DOHH2 (cell line): Measurements from ENCODE around the gene RAB31.

ENCODE experiments used
- H3F3A ChIP-seq: fragments of 200-600 bp; sonication (generic), shearing (Covaris generic); 2 replicates; pipeline ENCODE4 v1.6.0; 2016; ENCODE audit warnings: antibody characterized with exemption, mild to moderate bottlenecking; ENCODE audit not compliant: control insufficient read depth, insufficient read depth
- H3K27ac ChIP-seq: fragments of 200-600 bp; sonication (generic); 2 replicates; pipeline ENCODE4 v1.5.1; 2014; ENCODE audit warnings: low read depth, mild to moderate bottlenecking, low read length, moderate library complexity
- H3K27me3 ChIP-seq: fragments of 200-600 bp; sonication (generic); 2 replicates; pipeline ENCODE4 v1.6.1; 2014; ENCODE audit warnings: mild to moderate bottlenecking, low read length, mixed read lengths; ENCODE audit not compliant: control insufficient read depth
- H3K36me3 ChIP-seq: fragments of 200-600 bp; sonication (generic); 2 replicates; pipeline ENCODE4 v1.6.1; 2014; ENCODE audit warnings: mild to moderate bottlenecking, low read length, moderate library complexity, mixed read lengths; ENCODE audit not compliant: control insufficient read depth
- H3K4me1 ChIP-seq: fragments of 200-600 bp; sonication (generic); 2 replicates; pipeline ENCODE4 v1.6.1; 2014; ENCODE audit warnings: mild to moderate bottlenecking, low read length, mixed read lengths; ENCODE audit not compliant: control insufficient read depth
- H3K4me2 ChIP-seq: fragments of 200-600 bp; sonication (generic); 2 replicates; pipeline ENCODE4 v1.6.0; 2014; ENCODE audit warnings: mild to moderate bottlenecking, low read length, moderate library complexity
- H3K4me3 ChIP-seq: fragments of 200-600 bp; sonication (generic); 2 replicates; pipeline ENCODE4 v1.5.1; 2014; ENCODE audit warnings: mild to moderate bottlenecking, low read length, mixed read lengths
- H3K79me2 ChIP-seq: fragments of 200-600 bp; sonication (generic); 2 replicates; pipeline ENCODE4 v1.6.1; 2014; ENCODE audit warnings: mild to moderate bottlenecking, low read length, mixed read lengths; ENCODE audit not compliant: control insufficient read depth
- H3K9me2 ChIP-seq: fragments of 200-600 bp; sonication (generic); replicated peaks from 2 replicates; pipeline ENCODE4 v1.6.1; 2014; ENCODE audit warnings: mild to moderate bottlenecking, low read length, mixed read lengths; ENCODE audit not compliant: control insufficient read depth
- H3K9me3 ChIP-seq: fragments of 200-600 bp; sonication (generic); 2 replicates; pipeline ENCODE4 v1.6.1; 2014; ENCODE audit warnings: antibody characterized with exemption, low read length, mixed read lengths; ENCODE audit not compliant: control insufficient read depth, insufficient read depth
- H4K20me1 ChIP-seq: fragments of 200-600 bp; sonication (generic); 2 replicates; pipeline ENCODE4 v1.6.0; 2014; ENCODE audit warnings: low read depth, mild to moderate bottlenecking, antibody characterized with exemption, low read length, moderate library complexity; ENCODE audit not compliant: control insufficient read depth, insufficient read depth
- CTCF ChIP-seq: fragments of 200-600 bp; sonication (generic); IDR thresholded peaks from one replicate; pipeline ENCODE4 v1.5.1; 2014; ENCODE audit warnings: antibody characterized with exemption, mild to moderate bottlenecking, low read depth, low read length; ENCODE audit not compliant: poor library complexity, severe bottlenecking
- EZH2phosphoT487 ChIP-seq: fragments of 200-600 bp; sonication (generic); IDR thresholded peaks from 2 replicates; pipeline ENCODE4 v1.6.1; 2017; ENCODE audit warnings: borderline replicate concordance, mild to moderate bottlenecking, antibody characterized with exemption, low read length, moderate library complexity, mixed read lengths

The RAB31 gene

GRCh38 chr18:9751371-9752031 is 43.4 kb downstream of the RAB31 start:
- Histone ChIP-seq H3K27me3 (no peaks in the 10 kb centered on the region), H3F3A (no peaks in the 10 kb centered on the region), H3K4me3 (no peak overlapping the region), H3K27ac (no peak overlapping the region), H3K36me3 (no peaks in the 10 kb centered on the region), H3K4me2 (no peak overlapping the region), H3K4me1 (no peaks in the 10 kb centered on the region), H3K9me3 (no peaks in the 10 kb centered on the region), H3K9me2 (no peaks in the 10 kb centered on the region), H3K79me2 (no peaks in the 10 kb centered on the region), H4K20me1 (no peaks in the 10 kb centered on the region)
- TF ChIP-seq CTCF = no peak
- no peak for TF ChIP-seq EZH2phosphoT487

- no peaks in the 10 kb centered on the region for H3K27me3 ChIP-seq
- no peaks in the 10 kb centered on the region for H3K9me3 ChIP-seq
- H4K20me1 ChIP-seq = no peaks in the 10 kb centered on the region
- no peaks in the 10 kb centered on the region for H3K36me3 ChIP-seq
- no peaks in the 10 kb centered on the region for H3F3A ChIP-seq
- TF ChIP-seq CTCF = no peak
- TF ChIP-seq EZH2phosphoT487 = no peak
- no peak overlapping the region for H3K4me2 ChIP-seq
- no peak overlapping the region for H3K27ac ChIP-seq
- H3K4me3 ChIP-seq = no peak overlapping the region
- H3K4me1 ChIP-seq = no peaks in the 10 kb centered on the region
- no peaks in the 10 kb centered on the region for H3K9me2 ChIP-seq
- H3K79me2 ChIP-seq = no peaks in the 10 kb centered on the region
These were observed 45.7 kb downstream of the RAB31 start for GRCh38 chr18:9753846-9754245.

- Histone ChIP-seq H3F3A (no peaks in the 10 kb centered on the region), H3K4me2 (no peak overlapping the region), H3K36me3 (no peaks in the 10 kb centered on the region), H3K9me3 (no peaks in the 10 kb centered on the region), H3K79me2 (no peaks in the 10 kb centered on the region), H4K20me1 (no peaks in the 10 kb centered on the region), H3K9me2 (no peaks in the 10 kb centered on the region), H3K4me3 (no peak overlapping the region), H3K4me1 (no peaks in the 10 kb centered on the region), H3K27me3 (no peaks in the 10 kb centered on the region), H3K27ac (no peak overlapping the region)
- no peak for TF ChIP-seq CTCF
- no peak for TF ChIP-seq EZH2phosphoT487
These were observed 47.0 kb downstream of the RAB31 start for GRCh38 chr18:9755110-9755509.

GRCh38 chr18:9755615-9756014 is 47.5 kb downstream of the RAB31 start:
- no peaks in the 10 kb centered on the region for H3F3A ChIP-seq

More at GRCh38 chr18:9755615-9756014, 47.5 kb downstream of the RAB31 start:
- TF ChIP-seq CTCF = no peak
- no peak for TF ChIP-seq EZH2phosphoT487
- H3K36me3 ChIP-seq = no peaks in the 10 kb centered on the region
- no peaks in the 10 kb centered on the region for H3K79me2 ChIP-seq
- H4K20me1 ChIP-seq = no peaks in the 10 kb centered on the region
- no peaks in the 10 kb centered on the region for H3K4me1 ChIP-seq
- H3K9me2 ChIP-seq = no peaks in the 10 kb centered on the region
- H3K4me2 ChIP-seq = no peak overlapping the region
- H3K27me3 ChIP-seq = no peaks in the 10 kb centered on the region
- no peak overlapping the region for H3K27ac ChIP-seq
- H3K4me3 ChIP-seq = no peak overlapping the region
- no peaks in the 10 kb centered on the region for H3K9me3 ChIP-seq
